Right lobe of liver (tissue), 4 donors: ENCODE results near the gene COL5A1.

Source experiments
- POLR2A ChIP-seq: fragments of 450-650 bp; IDR thresholded peaks from one replicate; pipeline ENCODE4 v1.6.1; 2017; ENCODE audit warnings: antibody characterized with exemption, mild to moderate bottlenecking
- TF ChIP-seq, protein P1 (sequence below), 4 donors: fragments of 200-600 bp in 3 of 4; fragments of 450-650 bp in 1 of 4; IDR thresholded peaks; one replicate each; pipeline versions ENCODE4 v1.5.1 to v1.8.0; 2016 to 2022; ENCODE audit warnings: antibody characterized with exemption in 4 of 4, mild to moderate bottlenecking in 2 of 4
- donor health status: DM: no; HTN: no; CAD: no.
- donor health status: DM: no; HTN: no; CAD: no.
- donor health status: DM: no; HTN: yes; CAD: no.

DNA sequence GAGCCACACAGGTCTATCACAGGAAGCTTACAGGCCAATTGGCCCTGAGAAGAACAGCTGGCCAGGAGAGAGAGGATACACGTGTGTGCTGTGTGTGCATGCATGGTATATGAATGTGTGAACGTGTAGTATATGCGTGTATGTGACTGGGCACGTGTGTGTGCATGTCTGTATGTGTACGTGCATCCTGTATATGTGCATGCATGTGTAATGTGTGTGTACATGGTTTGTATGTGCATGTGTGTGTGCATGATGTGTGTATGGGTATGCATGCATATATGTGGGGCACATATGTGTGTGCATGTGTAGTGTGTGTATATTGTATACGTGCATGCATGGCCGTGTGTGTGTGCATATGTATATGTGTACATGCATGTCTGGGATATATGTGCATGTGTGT lies 182.0 kb downstream of the COL5A1 start:
- TF ChIP-seq POLR2A, result no peak
- TF ChIP-seq, protein P1, sequence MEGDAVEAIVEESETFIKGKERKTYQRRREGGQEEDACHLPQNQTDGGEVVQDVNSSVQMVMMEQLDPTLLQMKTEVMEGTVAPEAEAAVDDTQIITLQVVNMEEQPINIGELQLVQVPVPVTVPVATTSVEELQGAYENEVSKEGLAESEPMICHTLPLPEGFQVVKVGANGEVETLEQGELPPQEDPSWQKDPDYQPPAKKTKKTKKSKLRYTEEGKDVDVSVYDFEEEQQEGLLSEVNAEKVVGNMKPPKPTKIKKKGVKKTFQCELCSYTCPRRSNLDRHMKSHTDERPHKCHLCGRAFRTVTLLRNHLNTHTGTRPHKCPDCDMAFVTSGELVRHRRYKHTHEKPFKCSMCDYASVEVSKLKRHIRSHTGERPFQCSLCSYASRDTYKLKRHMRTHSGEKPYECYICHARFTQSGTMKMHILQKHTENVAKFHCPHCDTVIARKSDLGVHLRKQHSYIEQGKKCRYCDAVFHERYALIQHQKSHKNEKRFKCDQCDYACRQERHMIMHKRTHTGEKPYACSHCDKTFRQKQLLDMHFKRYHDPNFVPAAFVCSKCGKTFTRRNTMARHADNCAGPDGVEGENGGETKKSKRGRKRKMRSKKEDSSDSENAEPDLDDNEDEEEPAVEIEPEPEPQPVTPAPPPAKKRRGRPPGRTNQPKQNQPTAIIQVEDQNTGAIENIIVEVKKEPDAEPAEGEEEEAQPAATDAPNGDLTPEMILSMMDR (IDR thresholded peaks at IDR 0.05), result no peak
